HepG2 (cell line): ENCODE measurements around the gene MYL11. TPM values are rescaled to one million over a fixed set of nuclear protein-coding genes. Genes with fewer than 3 reads are reported as not detected.
A peak's percentile ranks its signal among the peaks of the same experiment; 100 is the strongest.

Experiments used
- ARNTL ChIP-seq: sonication (generic); formaldehyde crosslinking; IDR thresholded peaks from 2 replicates; pipeline ENCODE4 v1.4.0; 2020; ENCODE audit warnings: mild to moderate bottlenecking, missing genetic modification reagents
- ATF2 ChIP-seq: sonication (generic); formaldehyde crosslinking; IDR thresholded peaks from 2 replicates; pipeline ENCODE4 v1.4.0; 2020; ENCODE audit warnings: missing genetic modification reagents
- BCLAF1 ChIP-seq: fragments of 450-650 bp; IDR thresholded peaks from 2 replicates; pipeline ENCODE4 v1.6.1; 2017; ENCODE audit warnings: mild to moderate bottlenecking
- EEA1 ChIP-seq: sonication (generic); formaldehyde crosslinking; IDR thresholded peaks from 2 replicates; pipeline ENCODE4 v1.5.1; 2020; ENCODE audit warnings: mild to moderate bottlenecking, missing genetic modification reagents, borderline replicate concordance
- EP300 ChIP-seq, 3 experiments: sonication (generic) in 1 of 3; formaldehyde crosslinking in 1 of 3; IDR thresholded peaks; 2 replicates each; pipeline versions ENCODE4 v1.5.1 to v1.6.1; 2011 to 2020; ENCODE audit warnings: low read depth in 2 of 3, low read length in 2 of 3, borderline replicate concordance in 1 of 3, improper control_type of control experiment in 1 of 3, mild to moderate bottlenecking in 1 of 3, missing genetic modification reagents in 1 of 3, moderate library complexity in 1 of 3
- GTF2F1 ChIP-seq: fragments of 150-350 bp; IDR thresholded peaks from 2 replicates; pipeline ENCODE4 v1.6.1; 2014; ENCODE audit warnings: low read length
- HMG20B ChIP-seq: conservative IDR thresholded peaks from 2 replicates; pipeline ENCODE4 v1.6.1; 2016; ENCODE audit warnings: missing genetic modification reagents, missing compliant biosample characterization
- MED13 ChIP-seq: sonication (generic); formaldehyde crosslinking; IDR thresholded peaks from 2 replicates; pipeline ENCODE4 v1.5.0; 2020; ENCODE audit warnings: missing genetic modification reagents
- NCOA1 ChIP-seq: sonication (generic); formaldehyde crosslinking; IDR thresholded peaks from 2 replicates; pipeline ENCODE4 v1.9.0; 2021; ENCODE audit warnings: missing genetic modification reagents
- NONO ChIP-seq, 2 experiments: fragments of 450-650 bp in 1 of 2; sonication (generic) in 1 of 2; formaldehyde crosslinking in 1 of 2; IDR thresholded peaks in 1 of 2; conservative IDR thresholded peaks in 1 of 2; 2 replicates each; pipeline versions ENCODE4 v1.6.1 to v1.8.0; 2017 to 2022; ENCODE audit warnings: mild to moderate bottlenecking in 1 of 2, missing genetic modification reagents in 1 of 2, moderate library complexity in 1 of 2
- SRSF9 ChIP-seq: fragments of 200-400 bp; formaldehyde crosslinking; IDR thresholded peaks from 2 replicates; pipeline ENCODE4 v1.6.1; 2018; ENCODE audit warnings: borderline replicate concordance, mild to moderate bottlenecking, low read depth, low read length; ENCODE audit not compliant: insufficient read depth, poor library complexity, severe bottlenecking
- ZNF431 ChIP-seq: sonication (generic); formaldehyde crosslinking; IDR thresholded peaks from 2 replicates; pipeline ENCODE4 v1.9.0; 2022; ENCODE audit warnings: missing genetic modification reagents, low read depth, mild to moderate bottlenecking, borderline replicate concordance
- ZNF468 ChIP-seq: sonication (generic); formaldehyde crosslinking; IDR thresholded peaks from 2 replicates; pipeline ENCODE4 v1.8.0; 2022; ENCODE audit warnings: mild to moderate bottlenecking, moderate library complexity, missing genetic modification reagents
- ZNF609 ChIP-seq: sonication (generic); formaldehyde crosslinking; IDR thresholded peaks from 2 replicates; pipeline ENCODE4 v1.4.0; 2020; ENCODE audit warnings: mild to moderate bottlenecking, missing genetic modification reagents, borderline replicate concordance
- ZNF616 ChIP-seq: sonication (generic); formaldehyde crosslinking; IDR thresholded peaks from 2 replicates; pipeline ENCODE4 v1.5.0; 2020; ENCODE audit warnings: low read depth, mild to moderate bottlenecking, missing genetic modification reagents
- ZNF782 ChIP-seq: sonication (generic); formaldehyde crosslinking; IDR thresholded peaks from 2 replicates; pipeline ENCODE4 v1.4.0; 2020; ENCODE audit warnings: missing genetic modification reagents, mild to moderate bottlenecking, borderline replicate concordance
- ZSCAN21 ChIP-seq: sonication (generic); formaldehyde crosslinking; IDR thresholded peaks from 2 replicates; pipeline ENCODE4 v1.8.0; 2022; ENCODE audit warnings: mild to moderate bottlenecking, missing genetic modification reagents, moderate library complexity, borderline replicate concordance
- polyA plus RNA-seq, 8 experiments: library from polyadenylated mRNA; depleted of rRNA in 3 of 8; stranded (reverse) in 7 of 8; unstranded in 1 of 8; fragments of >200 nt; fragmentation: Illumina TruSeq in 4 of 8; extraction: Trizol in 4 of 8; gene quantifications; 2 replicates each; pipeline versions ENCODE4 v1.2.1 to v1.2.3, GENCODE V29; 2011 to 2016; ENCODE audit warnings: low read depth in 4 of 8, missing spikeins in 1 of 8, mixed read lengths in 1 of 8; ENCODE audit not compliant: insufficient read depth in 1 of 8
- total RNA-seq, 5 experiments: library from RNA; depleted of rRNA; stranded (reverse); fragments of >200 nt; fragmentation: Illumina TruSeq; extraction: Trizol; gene quantifications; 2 replicates each; pipeline ENCODE4 v1.2.3, GENCODE V29; 2016; ENCODE audit warnings: low read depth in 1 of 5

The MYL11 gene
- total and polyA plus RNA-seq, 2 of the 13 experiments (the other 11 are each of a cell fraction or from before 2014, with no cell fraction given) = not detected

- TF ChIP-seq BCLAF1 (no peak), GTF2F1 (no peak), ATF2 (CRISPR knock-in tag) (peak; percentile 63; the same call in 1 of the 2 replicates), ZNF782 (no peak), ZNF609 (CRISPR knock-in tag) (no peak), NCOA1 (CRISPR knock-in tag) (0 out of 2 replicates have a peak, but pooled peaks have one; percentile 40), EP300 (IDR thresholded peaks at IDR 0.05; ENCODE audit: low read depth in 2 of 2, low read length in 2 of 2) (0 out of 4 replicates have a peak, but pooled peaks of 1 of the 2 experiments have one; percentile 4), EP300 (CRISPR knock-in tag; IDR thresholded peaks at IDR 0.05; ENCODE audit: borderline replicate concordance) (no peak), ZNF616 (CRISPR knock-in tag) (no peak), HMG20B (CRISPR knock-in tag) (no peak), MED13 (CRISPR knock-in tag) (no peak), SRSF9 (no peak), ARNTL (CRISPR knock-in tag) (no peak), NONO (IDR thresholded peaks at IDR 0.05) (no peak), NONO (CRISPR knock-in tag; conservative IDR thresholded peaks at IDR 0.05) (no peak), EEA1 (CRISPR knock-in tag) (0 out of 2 replicates have a peak, but pooled peaks have one; percentile 66), ZNF431 (CRISPR knock-in tag) (no peak), ZSCAN21 (CRISPR knock-in tag) (0 out of 2 replicates have a peak, but pooled peaks have one; percentile 33), ZNF468 (CRISPR knock-in tag) (no peak)
Measured at GRCh38 chr16:30409125-30410060, 34.8 kb downstream of the MYL11 start (continued).
